CD4-positive, alpha-beta T cell treated with Interleukin-6 for 4 hours (primary cell): ENCODE data around the gene EXOSC9.
"Not testable (repeated sequence)": the region's sequence is repeated elsewhere in the genome, so short reads cannot be mapped to it uniquely, and the experiment has no call there.

Experiments
- DNase-seq: peaks from one replicate; pipeline ENCODE4 v3.0.0-alpha.2; 2020; ENCODE audit warnings: mixed read lengths

EXOSC9 gene

GRCh38 chr4:121800961-121801714 lies at the start of gene EXOSC9:
Gene EXOSC9, plus strand, starts transcription at chr4:121801323. Its CDS starts 102 bp downstream, at chr4:121801425.
- peak; percentile 93 for DNase-seq

GRCh38 chr4:121752142-121752541 lies 49.0 kb upstream of the EXOSC9 start:
- DNase-seq: not testable (repeated sequence)

- no peak for DNase-seq
Observed at GRCh38 chr4:121758925-121759568, 42.1 kb upstream of the EXOSC9 start.

- no peak for DNase-seq
Observed at GRCh38 chr4:121760205-121760604, 40.9 kb upstream of the EXOSC9 start.

- DNase-seq: no peak
Observed at GRCh38 chr4:121764303-121764701, 36.8 kb upstream of the EXOSC9 start.

GRCh38 chr4:121764702-121765367 lies 36.3 kb upstream of the EXOSC9 start, which contains the start of gene SMIM43:
Gene SMIM43, minus strand, starts transcription at chr4:121765164. Its CDS starts 59 bp downstream, at chr4:121765105.
- no peak for DNase-seq

GRCh38 chr4:121765368-121765705 lies 35.8 kb upstream of the EXOSC9 start:
- DNase-seq: no peak

GRCh38 chr4:121765971-121766538 lies 35.1 kb upstream of the EXOSC9 start:
- no peak for DNase-seq

- DNase-seq: no peak
Observed at GRCh38 chr4:121767166-121767565, 34.0 kb upstream of the EXOSC9 start.

- no peak for DNase-seq
Observed at GRCh38 chr4:121769341-121769740, 31.8 kb upstream of the EXOSC9 start.

GRCh38 chr4:121771869-121772268 lies 29.3 kb upstream of the EXOSC9 start:
- DNase-seq: no peak

GRCh38 chr4:121773883-121774282 lies 27.2 kb upstream of the EXOSC9 start:
- no peak for DNase-seq

- no peak for DNase-seq
Observed at GRCh38 chr4:121776610-121777401, 24.3 kb upstream of the EXOSC9 start.

GRCh38 chr4:121777625-121778024 lies 23.5 kb upstream of the EXOSC9 start:
- DNase-seq: no peak

- no peak for DNase-seq
Observed at GRCh38 chr4:121778991-121779628, 22.0 kb upstream of the EXOSC9 start.

- DNase-seq: no peak
Observed at GRCh38 chr4:121783210-121783609, 17.9 kb upstream of the EXOSC9 start.

GRCh38 chr4:121784401-121784800 lies 16.7 kb upstream of the EXOSC9 start:
- DNase-seq: no peak

- DNase-seq: no peak
Observed at GRCh38 chr4:121784975-121785374, 16.1 kb upstream of the EXOSC9 start.

GRCh38 chr4:121785479-121785878 lies 15.6 kb upstream of the EXOSC9 start:
- DNase-seq: no peak

- DNase-seq: no peak
Observed at GRCh38 chr4:121786221-121786620, 14.9 kb upstream of the EXOSC9 start.

GRCh38 chr4:121788896-121789295 lies 12.2 kb upstream of the EXOSC9 start:
- DNase-seq: no peak

GRCh38 chr4:121789455-121789854 lies 11.7 kb upstream of the EXOSC9 start:
- no peak for DNase-seq
